ENCODE measurements around the gene AK9.

AK9 gene

DNA sequence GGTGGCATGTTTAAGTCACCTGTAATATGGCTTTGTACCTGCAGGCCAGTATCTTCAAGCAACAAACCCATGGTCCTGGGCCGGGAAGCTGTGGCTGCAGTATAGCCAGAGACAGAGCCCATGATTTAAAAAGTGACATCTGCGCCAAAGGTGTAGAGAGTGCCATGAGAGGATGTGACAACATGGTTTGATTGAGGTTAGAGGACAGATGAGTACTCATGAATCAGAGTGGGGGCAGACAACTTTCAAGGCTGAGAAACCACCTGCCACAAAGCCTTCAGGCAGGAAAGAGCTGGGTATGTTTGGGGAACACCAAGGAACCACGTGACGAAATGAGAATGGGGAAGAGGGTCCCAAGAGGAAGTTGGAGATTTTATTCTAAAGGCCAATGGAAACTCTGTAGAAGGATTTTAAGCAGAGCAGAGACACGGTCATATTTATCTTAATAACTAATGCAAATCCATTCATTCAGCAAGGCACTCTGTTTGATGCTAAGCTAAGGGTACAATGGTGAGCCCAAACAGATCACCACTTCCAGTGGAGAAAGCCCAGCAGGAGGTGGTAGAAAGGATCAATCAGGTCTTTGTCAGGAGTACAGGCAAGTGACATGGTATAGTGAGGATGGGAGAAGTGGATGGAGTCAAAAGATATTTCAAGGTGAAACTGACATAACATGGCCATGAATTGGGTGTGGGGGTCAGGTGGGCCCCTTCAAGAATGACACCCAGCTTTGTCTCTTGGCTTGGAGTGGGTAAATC, 232.0 kb downstream of the AK9 start:
- DNase-seq (ENCODE audit: low read depth in 1 of 2, low spot score in 1 of 2), result no peak

DNA sequence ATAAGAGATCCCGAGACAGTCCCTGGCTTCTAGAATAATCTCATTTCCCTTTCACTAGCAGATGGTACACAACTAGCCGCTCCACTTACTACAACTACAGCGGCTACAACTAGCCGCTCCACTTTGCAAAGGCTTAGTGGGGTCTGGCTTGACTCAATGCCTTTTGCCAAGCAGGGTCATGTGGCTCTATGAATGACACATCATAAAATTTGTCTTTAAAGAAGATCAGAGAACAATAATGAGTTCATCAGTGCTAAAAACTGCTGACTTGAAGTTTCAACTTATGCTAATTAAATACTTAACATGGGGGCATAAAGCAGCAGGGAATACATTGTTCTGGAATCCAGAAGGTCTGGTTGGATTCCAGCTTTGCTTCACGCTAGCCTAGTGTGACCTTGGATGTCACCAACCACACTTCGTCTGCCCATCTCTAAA, 233.4 kb downstream of the AK9 start:
- no peak for DNase-seq (ENCODE audit: low read depth in 1 of 2, low spot score in 1 of 2)

DNA sequence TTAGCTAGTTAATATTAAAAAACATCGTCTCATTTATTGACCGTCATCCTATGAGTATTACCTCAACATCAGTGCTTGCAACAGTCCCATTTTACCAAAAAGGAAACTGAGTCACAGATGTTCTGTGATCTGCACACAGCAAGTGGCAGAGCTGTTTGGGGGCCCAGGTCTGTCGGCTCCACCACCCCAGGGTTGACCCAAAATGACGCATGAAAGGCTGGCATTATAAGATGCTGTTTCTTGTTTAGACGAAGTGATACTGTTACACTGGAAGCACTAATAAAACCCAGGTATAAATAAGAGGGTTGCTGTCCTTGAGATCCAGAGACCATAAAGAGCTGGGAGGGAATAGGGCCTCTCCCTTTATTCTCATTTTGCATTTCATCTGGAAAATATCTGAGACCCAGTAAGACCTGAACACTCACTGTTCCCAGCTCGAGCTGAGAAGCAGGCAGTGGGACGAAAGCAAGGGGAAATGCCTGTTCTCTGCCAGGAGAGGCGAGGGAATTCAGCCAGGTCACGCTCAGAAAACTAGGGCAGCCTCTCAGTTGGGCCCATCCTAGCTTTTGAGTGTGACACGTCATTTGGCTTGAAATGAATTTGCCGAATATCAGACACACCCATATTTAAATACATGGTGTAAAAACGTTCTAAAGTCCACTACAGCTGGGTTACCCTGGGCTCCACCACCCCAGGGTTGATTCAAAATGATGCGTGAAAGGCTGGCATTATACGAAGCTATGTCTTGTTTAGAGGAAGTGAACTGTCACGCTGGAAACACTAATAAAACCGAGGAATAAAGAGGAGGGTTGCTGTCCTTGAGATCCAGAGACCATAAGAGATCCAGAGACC, 234.1 kb downstream of the AK9 start:
- no peak for DNase-seq (ENCODE audit: low read depth in 1 of 2, low spot score in 1 of 2)

DNA sequence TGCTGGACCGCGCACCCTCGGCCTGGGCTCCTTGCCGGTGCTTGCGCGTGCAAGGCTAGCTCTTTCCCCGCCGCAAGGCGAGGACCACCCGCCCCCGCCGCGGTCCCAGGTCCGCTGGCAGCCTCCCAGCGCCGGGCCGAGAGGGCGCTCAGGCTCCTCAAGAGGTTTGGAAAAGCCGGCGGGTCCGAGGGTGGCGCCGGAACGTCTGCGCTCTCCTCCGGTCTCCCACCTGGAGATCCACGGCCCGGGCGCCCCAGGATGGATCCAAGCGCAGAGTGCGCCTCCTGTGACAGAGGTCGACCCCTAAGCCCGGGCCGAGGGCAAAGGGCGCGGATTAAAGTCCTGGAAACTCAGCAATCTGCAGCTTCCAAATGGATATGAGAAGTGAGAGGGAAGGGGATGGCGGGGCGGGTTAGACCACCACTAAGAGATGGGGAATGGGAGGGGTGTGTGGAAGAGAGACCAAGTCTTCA, 234.9 kb downstream of the AK9 start:
- no peak for DNase-seq (ENCODE audit: low read depth in 1 of 2, low spot score in 1 of 2)

DNA sequence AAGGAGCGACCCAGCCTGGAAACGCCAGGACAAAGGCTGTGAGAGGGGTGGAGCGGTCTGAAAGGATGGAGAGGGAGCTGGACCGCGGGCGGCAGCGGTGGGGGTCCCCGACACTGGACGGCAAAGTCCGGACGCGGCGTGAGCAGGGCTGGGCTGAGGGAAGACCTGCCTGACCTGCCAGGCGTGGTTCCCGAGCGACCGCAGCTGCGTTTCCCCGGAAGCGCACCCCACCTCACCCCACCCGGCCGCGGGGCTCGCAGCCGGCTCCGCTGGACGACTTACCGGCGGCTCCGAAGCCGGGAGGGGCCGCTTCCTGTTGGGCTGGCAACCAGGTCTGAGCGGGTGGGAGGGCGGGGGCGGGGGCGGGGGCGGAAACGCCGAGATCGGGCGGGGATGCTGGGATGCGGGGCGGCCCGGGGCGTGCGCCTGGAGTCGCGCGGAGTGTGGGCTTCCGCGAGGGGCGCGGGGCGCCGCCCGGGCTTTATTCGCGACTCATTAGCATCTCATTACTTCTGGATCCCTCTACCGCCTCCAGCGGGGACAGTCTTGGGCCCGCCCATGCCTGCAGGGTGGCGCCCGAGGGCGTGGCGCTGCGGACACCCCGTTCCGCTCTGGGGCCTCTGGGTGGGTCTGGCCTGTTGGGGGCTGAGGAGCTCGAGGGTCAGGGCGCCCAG, 235.4 kb downstream of the AK9 start, which contains the start of gene MICAL1:
MICAL1 (minus strand) TSS at position 336 of the 674 bp plus-strand sequence. CDS start 1,576 bp downstream, outside the sequence.
- DNase-seq (ENCODE audit: low read depth in 1 of 2, low spot score in 1 of 2), result peak; percentile 41 to 59

DNA sequence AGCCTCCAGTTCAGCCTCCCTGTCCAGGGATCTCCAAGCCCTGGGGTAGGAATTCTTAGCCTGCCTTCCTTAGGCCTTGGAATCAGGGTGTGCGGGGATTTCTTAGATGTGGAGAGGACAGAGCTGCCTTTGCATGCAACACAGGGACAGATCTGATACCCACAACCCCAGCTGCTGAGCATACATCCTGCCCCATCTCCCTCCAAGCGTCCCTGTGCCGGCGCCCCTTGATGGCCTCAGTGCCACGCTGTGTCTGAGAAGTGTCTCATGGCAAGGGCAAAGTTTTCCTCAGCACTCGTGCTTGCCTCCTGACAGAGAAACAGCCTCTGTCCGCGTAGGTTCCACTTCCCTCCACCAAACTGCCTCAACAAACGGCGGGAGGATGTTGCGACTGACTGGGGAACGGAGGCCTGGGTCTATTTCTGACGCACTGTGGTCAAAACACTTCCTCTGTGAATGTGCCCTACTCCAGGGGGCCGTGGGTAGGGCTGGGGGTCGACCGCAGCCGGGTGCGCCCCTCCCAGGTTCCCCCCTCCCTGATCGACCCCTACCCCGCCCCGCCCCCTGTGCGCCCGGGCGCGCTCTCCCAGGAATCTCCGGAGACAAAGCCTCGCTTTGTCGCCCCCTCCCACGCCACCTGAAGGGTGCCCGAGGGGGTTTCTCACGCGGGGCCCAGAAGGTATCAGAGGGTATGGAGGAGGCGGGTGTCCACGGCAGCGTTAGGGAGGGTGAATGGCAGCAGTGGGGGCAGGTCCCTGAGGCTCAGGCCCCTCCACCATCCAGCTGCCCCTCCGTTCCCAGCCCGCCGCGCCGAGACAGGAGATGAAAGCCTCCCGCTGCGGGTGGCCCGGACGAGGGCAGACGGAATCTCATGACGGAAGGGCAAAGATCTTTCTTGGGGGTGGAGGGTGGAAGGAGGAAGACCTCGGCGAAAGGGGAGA, 236.2 kb downstream of the AK9 start:
- DNase-seq (ENCODE audit: low read depth in 1 of 2, low spot score in 1 of 2), result peak; percentile 30 to 54

DNA sequence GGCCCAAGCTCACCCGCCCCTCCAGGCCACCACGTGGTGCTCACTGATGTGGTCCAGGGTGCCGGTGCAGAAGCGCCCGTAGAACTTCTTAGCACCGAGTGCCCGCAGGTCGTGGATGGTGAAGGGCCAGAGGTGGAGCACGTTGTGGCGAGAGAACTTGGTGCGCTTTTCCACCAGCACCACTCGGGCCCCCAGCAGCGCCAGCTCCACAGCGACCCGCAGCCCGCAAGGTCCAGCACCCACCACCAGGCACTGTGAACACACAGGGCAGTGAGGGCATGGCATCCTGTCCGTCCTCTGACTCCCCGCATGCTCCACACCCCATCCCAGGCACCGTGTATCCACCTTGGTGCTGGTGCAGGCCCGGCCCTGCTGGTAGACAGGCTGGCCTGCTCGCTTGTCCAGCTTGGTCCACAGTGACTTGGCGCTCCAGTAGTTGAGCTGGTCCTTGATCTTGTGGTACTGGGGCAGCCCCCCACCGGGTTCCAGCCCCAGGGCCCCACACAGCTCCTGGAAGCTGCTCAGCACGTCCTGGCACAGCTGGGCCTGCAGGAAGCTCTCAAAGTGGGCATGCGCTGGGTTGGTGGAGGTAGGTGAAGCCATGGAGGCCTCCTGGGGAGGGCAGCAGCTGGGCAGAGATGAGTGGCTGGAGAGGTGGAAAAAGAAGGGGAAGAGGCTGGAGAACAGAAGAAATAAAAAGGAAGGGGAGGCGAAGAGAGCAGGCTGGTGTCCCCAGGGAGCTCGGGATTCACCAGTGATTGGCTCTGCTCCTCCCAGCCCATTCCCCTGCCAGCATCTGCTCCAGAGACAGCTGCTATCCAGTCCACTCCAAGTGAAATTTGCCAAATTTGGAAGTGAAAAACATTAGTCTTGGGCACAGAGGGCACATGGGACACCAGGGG, 237.2 kb downstream of the AK9 start:
- DNase-seq (ENCODE audit: low read depth in 1 of 2, low spot score in 1 of 2), result no peak

DNA sequence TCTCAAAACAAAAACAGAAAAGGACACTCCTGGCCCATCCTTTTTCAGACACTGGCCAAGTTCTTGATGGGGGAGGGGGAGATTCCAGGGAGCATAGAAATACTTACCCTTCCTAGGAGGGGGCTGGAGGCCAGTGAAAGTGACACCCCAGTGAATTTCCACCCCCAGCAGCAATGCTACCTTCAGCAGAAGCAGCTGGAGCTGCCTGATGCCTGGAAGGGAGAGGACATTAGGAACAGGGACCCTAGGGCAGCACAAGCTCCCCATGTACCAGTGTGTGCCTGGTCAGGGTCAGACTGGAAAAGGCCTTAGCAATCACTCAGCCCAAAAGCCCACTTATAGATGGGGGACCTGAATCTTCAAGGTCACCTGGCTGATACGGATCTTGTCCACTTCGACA, 237.8 kb downstream of the AK9 start:
- no peak for DNase-seq (ENCODE audit: low read depth in 1 of 2, low spot score in 1 of 2)

DNA sequence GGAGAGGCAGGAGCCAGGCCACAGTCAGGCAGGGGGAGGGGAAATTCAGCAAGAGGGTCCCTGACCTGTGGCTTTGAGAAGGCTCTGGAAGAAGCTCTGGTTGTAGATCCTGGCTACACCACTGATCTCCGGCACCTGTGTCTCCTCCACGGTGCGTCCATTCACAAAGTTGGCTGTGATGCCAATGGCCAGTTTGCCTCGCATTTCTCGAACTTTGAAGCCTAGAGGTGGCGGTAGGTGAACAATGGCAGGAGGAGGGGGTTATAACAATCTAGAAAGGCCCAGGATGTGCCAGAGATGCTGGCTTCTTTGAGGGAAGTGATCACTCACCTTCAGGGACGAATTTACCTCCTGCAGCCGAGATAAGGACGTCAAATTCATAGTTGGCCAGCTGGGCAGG, 238.8 kb downstream of the AK9 start:
- DNase-seq (ENCODE audit: low read depth in 1 of 2, low spot score in 1 of 2), result no peak

DNA sequence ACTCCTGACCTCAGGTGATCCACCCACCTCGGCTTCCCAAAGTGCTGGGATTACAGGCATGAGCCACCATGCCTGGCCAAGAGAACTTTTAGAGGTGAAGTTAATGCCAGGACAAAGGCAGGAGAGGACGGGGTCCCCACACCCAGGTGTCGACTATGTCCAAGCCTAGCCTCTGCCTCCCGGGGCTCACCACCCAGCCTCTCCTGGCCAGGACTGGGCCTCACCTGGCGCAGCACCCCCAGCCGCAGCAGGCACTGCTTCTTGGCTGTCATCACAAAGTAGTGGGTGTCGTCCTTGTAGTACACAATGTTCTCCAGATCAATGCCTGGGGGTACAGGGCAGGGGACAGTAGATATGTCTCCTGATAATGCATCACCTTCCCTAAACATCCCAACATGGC, 239.6 kb downstream of the AK9 start:
- no peak for DNase-seq (ENCODE audit: low read depth in 1 of 2, low spot score in 1 of 2)

DNA sequence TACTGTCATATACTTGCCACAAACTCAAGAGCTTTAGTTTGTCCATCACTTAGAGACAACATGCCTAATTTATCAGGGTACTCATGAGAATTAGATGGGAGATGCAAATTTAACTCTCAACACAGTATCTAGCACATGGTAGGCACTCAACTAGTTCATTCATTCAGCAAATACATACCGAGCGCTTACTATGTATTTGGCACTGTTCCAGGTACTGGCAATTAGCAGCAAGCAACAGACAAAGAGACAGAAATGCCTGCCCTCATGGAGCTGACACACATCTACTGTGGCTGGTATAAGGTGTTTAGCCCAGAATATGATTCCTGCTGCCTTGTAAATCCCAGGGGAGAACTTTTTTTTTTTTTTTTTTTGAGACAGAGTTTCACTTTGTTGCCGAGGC, 240.2 kb downstream of the AK9 start:
- no peak for DNase-seq (ENCODE audit: low read depth in 1 of 2, low spot score in 1 of 2)

DNA sequence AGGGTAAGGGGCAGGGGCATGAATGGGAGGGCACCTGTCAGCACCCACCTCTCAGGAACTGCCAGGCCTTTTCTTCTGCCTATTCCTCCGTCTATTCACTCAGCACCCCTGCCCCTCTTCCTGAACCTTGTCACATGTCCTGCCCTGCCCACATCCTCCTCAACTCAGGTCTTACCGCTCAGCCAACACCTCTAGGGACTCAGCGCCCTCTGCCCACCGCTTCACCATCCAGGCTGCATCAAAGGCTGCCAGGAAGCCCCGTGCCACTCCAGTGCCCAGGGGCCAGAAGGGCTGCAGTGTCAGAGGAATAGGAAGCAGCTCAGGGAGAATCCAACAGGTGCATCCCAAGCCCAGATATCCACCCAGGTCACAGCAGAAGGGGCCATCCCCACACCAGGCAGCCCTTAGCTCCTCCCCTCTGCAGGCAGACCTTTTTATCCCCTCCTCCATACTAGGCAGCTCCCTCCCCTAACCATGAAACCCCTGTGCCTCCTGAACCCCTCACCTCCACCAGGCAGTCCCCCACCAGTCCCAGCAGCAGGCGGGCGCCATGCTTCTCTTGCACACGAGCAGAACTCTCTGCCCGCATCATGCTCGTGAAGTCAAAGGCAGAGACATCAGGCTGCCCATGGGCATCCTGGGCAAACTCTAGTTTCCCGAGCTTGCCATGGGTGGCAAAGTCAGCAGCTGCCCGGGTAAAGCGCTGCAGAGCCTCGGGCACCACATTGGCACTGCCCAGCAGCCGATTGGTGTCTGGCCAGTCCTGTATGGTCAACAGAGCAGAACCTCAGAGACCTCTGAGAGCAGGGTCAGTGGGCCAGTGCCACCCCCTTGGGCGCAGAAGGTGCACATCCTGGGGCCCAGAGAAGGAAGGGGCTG, 241.0 kb downstream of the AK9 start:
- no peak for DNase-seq (ENCODE audit: low read depth in 1 of 2, low spot score in 1 of 2)

DNA sequence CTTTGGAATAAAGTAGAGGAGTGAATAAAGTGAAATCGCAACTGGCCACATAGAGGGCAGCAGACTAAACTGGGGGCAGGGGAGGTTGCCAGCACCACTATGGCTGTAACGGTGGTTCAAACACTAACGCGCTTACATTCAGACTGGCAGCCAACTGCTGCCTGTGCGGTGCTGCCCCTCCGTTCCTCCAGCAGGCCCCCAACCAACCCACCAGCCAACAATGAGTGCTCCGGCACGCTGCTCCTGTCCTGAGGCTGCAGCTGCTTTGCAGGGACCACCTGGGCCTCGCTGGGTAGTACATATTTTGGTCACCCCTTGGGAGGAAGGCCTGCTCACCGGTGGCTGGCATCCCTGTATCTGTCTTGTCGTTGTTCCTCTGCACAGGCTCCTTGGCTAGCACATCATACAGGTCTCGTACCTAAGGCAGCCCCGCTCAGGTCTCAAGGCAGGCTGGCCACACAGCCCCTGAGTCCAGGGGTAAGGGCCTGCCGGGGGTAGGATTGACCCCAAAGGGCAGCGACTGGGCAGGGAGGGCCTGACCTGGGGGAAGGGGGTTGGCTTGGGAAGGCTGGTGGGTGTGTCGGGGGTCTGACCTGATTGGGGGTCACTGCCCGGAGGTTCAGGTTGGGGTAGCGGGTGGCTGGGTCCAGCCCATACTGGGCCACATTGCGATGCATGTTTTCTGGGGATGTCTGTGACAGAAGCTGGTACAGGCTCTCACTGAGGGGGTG, 241.8 kb downstream of the AK9 start:
- DNase-seq (ENCODE audit: low read depth in 1 of 2, low spot score in 1 of 2), result no peak

DNA sequence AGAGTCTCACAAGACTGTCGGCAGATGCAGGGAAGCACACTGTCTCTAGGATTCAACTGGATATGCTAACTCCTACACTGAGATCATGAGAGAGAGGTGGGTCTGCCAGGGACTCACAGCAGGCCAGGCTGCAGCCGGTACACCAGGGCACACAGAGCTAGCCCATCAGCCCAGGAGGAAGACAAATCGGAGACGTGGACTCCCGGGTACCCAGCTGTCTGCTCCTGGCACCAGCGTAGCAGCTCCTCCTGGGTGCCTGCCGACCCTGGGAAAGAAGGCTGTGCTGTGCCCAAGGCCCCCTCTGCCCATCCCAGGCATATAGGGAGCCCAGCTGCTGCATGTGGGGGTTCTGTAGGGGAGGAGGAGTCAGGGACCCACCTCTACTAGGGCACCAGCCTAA, 242.4 kb downstream of the AK9 start:
- DNase-seq (ENCODE audit: low read depth in 1 of 2, low spot score in 1 of 2), result no peak

DNA sequence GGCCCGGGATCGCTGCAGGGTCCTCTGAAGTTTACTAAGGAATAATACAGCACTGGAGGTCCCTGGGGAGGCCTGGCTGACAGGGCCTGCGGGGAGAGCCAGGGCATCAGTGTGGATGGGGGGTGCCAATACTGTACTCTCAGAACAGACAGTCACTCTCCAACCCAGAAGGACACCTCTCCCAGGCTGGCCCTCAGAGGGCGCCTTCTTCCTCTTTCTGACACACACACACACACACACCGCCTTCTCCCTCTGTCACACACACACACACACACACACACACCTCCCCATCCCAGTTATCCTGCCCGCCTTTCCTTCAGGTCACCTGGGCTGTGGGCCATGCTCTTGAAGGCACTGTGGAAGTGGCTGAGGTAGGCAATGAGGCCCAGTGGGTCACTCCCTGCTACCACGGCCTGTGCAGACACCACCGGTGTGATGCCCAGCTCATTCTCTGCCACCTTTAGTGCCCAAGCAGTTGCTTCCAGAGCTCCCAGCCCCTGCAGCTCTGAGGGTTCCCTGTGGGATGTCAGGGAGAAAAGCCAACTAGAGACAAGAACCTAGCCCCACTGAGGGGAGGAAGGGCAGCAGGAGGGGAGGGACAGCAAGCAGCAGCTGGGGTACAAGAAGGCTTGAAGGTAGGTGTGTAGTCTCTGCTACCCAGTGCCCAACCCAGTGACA, 243.0 kb downstream of the AK9 start:
- DNase-seq (ENCODE audit: low read depth in 1 of 2, low spot score in 1 of 2), result no peak

DNA sequence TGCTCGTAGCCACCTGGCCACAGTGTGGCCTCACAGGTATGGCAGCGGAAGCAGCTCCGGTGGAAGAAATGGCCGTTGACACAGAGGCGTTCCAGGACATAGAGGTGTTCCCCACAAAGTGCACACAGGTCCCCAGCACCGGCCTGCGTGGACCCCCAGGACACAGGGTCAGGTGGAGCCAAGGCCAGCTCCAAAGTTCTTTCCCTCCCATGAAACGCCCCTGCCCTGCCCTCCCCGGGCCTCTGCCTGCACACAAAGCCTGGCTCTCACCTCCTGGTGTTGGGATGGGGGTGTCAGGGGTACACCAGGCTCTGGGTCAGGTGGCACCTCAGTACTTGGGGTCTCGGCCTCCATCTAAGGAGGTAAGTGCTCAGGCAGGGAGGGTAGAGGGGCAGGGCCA, 243.9 kb downstream of the AK9 start:
- DNase-seq (ENCODE audit: low read depth in 1 of 2, low spot score in 1 of 2), result no peak

DNA sequence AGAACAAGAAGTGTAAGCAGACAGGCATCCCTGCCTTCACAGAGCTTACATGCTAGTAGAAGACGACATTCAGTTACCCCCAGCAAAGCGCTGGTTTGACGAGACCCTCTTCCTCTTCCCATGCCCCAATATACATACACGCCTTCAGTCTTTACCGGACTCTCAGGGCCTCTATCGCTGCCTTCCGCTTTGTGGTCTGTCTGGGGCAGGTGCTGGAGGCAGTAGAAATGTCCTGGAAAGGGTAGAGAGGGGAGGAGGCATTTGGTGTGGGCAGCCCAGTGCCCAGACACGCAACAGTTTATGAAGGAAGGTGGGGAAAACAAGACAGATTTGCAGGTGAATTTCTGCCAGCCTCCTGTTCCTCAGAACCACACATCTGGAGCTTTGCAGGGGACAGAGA, 244.5 kb downstream of the AK9 start:
- DNase-seq (ENCODE audit: low read depth in 1 of 2, low spot score in 1 of 2), result no peak

Measured in activated T-helper 1 cell treated with anti-CD3 and anti-CD28 coated beads, Interleukin-2, amount 50 U/mL, for 16 hours (primary cell).